Suprapubic skin (tissue), 4 donors: ENCODE measurements around the gene RPL36AL.

Source experiments
- POLR2A ChIP-seq, 2 donors: fragments of 450-650 bp; IDR thresholded peaks; one replicate each; pipeline ENCODE4 v1.6.1; 2017; ENCODE audit warnings: antibody characterized with exemption in 2 of 2, mild to moderate bottlenecking in 2 of 2, moderate library complexity in 2 of 2
- POLR2AphosphoS5 ChIP-seq, 3 donors: sonication (generic); formaldehyde crosslinking; IDR thresholded peaks; one replicate each; pipeline ENCODE4 v1.6.1; 2017; ENCODE audit warnings: antibody characterized with exemption in 3 of 3
- TF ChIP-seq, protein P1 (sequence below), 2 donors: fragments of 200-600 bp in 1 of 2; fragments of 450-650 bp in 1 of 2; sonication (generic) in 1 of 2; IDR thresholded peaks; one replicate each; pipeline ENCODE4 v1.5.1; 2016 to 2019; ENCODE audit warnings: antibody characterized with exemption in 2 of 2, mild to moderate bottlenecking in 1 of 2, moderate library complexity in 1 of 2

DNA sequence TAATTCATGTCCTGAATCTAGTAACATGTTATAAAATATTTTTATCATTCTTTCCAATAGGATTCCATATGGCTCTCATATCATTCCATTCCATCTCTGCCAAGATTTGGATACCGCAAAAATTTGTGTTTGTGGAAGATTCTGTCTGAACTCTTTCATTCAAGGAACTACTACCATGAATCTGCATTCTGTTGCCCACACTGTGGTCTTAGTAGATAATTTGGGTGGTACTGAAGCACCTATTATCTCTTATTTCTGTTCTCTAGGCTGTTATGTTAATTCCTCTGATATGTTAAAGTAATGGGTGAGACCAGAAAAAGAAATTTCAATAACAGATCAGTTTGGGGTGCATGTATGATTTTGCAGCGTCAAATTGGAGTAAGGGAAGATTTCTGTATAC, 6.2 kb downstream of the RPL36AL start:
- no peak for TF ChIP-seq POLR2A (IDR thresholded peaks at IDR 0.05)
- TF ChIP-seq, protein P1, sequence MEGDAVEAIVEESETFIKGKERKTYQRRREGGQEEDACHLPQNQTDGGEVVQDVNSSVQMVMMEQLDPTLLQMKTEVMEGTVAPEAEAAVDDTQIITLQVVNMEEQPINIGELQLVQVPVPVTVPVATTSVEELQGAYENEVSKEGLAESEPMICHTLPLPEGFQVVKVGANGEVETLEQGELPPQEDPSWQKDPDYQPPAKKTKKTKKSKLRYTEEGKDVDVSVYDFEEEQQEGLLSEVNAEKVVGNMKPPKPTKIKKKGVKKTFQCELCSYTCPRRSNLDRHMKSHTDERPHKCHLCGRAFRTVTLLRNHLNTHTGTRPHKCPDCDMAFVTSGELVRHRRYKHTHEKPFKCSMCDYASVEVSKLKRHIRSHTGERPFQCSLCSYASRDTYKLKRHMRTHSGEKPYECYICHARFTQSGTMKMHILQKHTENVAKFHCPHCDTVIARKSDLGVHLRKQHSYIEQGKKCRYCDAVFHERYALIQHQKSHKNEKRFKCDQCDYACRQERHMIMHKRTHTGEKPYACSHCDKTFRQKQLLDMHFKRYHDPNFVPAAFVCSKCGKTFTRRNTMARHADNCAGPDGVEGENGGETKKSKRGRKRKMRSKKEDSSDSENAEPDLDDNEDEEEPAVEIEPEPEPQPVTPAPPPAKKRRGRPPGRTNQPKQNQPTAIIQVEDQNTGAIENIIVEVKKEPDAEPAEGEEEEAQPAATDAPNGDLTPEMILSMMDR (IDR thresholded peaks at IDR 0.05), result no peak
- no peak for TF ChIP-seq POLR2AphosphoS5 (IDR thresholded peaks at IDR 0.05)
